SK-N-MC (cell line): Measurements from ENCODE around the gene BRI3BP.

Experiments
- EZH2 ChIP-seq: fragments of 200-600 bp; sonication (generic); IDR thresholded peaks from one replicate; pipeline ENCODE4 v1.6.1; 2017; ENCODE audit warnings: antibody characterized with exemption
- FOXP2 ChIP-seq: optimal IDR thresholded peaks from 2 replicates; pipeline ENCODE3; 2011; ENCODE audit warnings: mild to moderate bottlenecking, moderate library complexity; ENCODE audit not compliant: insufficient read depth; ENCODE audit errors: extremely low read length, control extremely low read depth
- POLR2AphosphoS5 ChIP-seq: IDR thresholded peaks from 2 replicates; pipeline ENCODE4 v1.6.1; 2012; ENCODE audit warnings: mild to moderate bottlenecking, low read depth, low read length, borderline replicate concordance

DNA sequence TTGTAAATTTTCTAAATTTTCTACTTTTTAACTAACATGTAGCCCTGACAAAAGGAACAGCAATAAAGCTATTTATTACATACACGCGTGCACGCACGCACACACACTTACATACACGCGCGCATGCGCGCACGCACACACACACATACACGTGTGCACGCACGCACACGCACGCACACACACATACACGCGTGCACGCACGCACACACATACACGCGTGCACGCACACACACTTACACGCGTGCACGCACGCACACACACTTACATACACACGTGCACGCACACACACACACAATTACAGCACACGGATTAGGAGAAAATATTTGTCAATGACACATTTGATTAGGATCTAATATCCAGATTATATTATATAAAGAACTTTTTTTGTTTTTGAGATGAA lies 32.4 kb upstream of the BRI3BP start:
- TF ChIP-seq EZH2: no peak
- no peak for TF ChIP-seq POLR2AphosphoS5
- no peak for TF ChIP-seq FOXP2
